ENCODE data around the gene GMEB2.

Gene GMEB2

GRCh38 chr20:63556873-63557478, 69.9 kb downstream of the GMEB2 start:
- no peak for DNase-seq

DNA sequence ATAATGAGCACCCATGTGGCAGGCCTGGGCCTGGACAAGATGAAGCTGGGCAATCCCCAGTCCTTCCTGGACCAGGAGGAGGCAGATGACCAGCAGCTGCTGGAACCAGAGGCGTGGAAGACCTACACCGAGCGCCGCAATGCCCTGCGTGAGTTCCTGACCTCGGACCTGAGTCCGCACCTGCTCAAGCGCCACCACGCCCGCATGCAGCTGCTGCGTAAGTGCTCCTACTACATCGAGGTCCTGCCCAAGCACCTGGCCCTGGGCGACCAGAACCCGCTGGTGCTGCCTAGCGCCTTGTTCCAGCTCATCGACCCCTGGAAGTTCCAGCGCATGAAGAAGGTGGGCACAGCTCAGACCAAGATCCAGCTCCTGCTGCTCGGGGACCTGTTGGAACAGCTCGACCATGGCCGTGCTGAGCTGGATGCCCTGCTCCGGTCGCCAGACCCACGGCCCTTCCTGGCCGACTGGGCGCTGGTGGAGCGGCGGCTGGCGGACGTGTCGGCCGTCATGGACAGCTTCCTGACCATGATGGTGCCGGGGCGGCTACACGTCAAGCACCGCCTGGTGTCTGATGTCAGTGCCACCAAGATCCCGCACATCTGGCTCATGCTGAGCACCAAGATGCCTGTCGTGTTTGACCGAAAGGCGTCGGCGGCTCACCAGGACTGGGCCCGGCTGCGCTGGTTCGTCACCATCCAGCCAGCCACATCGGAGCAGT, 71.1 kb downstream of the GMEB2 start:
- DNase-seq = no peak

DNA sequence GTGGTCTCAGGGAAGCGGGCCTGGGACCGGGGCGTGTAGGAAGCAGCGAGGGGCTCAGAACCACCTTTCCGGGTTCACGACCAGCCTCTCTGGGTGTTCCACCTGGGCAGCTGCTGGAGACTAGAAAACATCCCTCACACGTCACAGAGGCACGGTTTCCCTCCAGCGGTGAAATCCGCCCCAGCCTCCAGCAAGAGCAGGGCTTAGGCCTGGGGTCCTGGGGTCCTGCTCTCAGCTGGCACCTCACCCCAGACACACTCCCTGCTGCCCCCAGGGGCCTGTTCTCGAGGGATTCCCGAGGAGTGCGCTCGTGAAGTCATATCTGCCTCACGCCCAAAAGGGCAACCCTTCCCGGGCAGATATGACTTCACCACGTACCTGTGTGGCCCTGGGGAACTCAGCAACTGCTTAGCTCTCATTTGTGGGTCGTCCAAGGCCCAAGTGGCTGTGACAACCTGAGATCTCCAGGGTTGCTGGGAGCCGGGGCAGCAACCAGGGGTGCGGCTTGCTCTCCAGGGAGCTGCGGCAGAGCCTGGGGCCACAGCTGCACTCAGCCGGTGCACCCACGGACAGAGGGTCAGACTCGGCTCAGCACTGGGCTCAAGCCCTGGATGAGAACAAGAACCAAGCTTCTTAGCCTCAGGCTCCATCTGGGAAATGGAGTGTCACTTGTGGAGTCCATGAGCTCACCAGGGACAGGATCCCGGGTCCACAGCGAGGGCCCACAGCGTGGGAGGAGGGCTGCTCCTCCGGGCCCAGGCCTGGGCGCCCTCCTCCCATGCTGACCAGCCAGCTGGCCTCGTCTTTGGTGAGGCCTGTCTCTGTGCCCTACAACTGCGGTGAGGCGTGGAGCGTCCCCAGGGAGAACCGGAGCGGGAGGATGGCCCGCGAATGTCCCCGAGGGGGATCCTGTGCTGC, 72.3 kb downstream of the GMEB2 start:
- no peak for DNase-seq

- no peak for DNase-seq
Observed at GRCh38 chr20:63553933-63554290, 73.0 kb downstream of the GMEB2 start, which contains the start of gene FNDC11. Gene FNDC11 (plus strand): TSS chr20:63554159. CDS start chr20:63555664, 1,505 bp downstream.

GRCh38 chr20:63553251-63553932, 73.5 kb downstream of the GMEB2 start:
- DNase-seq = no peak

DNA sequence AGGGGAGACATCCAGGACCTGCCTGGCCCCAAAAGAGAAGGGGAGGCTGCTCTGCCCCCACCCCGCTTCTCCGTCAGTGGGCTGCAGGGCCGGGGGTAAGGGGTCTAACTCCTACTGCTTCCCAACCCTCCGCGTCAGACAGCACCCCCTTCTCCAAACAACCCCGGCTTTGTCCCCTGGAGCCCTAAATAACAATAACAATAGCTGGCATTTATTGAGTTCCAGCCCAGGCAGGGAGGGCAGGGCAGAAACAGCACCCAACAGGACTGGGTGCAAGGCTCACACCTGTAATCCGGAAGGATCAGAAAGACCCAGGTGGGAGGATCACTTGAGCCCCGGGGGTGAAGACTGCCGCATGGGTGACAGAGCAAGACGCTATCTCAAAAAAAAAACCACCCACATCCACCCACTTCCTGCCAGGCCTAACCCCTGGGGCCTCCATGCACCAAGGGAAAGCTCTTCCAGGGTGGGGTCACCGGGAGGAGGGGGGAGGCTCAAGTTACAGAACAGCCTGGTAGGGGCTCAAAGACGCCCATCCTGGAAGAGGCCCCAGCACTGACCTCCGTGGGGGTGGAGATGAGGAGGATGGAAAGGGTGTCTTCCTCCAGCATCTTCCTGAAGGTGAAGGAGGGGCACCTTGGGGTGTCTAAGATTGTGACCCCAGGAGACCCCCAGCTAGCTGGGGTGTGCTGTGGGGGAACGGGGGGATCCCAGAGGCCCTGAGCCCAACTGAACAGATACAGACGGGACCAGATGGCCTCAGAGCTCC, 74.2 kb downstream of the GMEB2 start:
- no peak for DNase-seq

DNA sequence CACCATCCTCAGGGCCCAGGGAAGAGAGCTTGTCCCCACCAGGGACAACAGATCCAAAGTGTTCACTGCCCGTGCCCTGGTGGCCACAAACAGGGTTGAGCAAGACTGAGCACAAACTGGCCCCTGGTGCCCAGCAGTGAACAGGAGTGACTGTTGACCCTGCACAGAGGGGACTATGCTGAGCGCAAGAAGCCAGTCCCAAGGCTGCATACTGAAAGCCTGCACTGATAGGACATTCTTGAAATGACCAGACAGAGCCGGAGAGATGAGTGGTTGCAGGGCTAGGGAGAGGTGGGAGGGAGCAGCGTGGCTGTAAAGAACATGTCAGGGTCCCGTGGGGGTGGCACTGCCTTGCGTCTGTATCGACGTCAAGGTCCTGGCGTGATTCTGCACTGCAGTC, 75.8 kb downstream of the GMEB2 start:
- DNase-seq = no peak

DNA sequence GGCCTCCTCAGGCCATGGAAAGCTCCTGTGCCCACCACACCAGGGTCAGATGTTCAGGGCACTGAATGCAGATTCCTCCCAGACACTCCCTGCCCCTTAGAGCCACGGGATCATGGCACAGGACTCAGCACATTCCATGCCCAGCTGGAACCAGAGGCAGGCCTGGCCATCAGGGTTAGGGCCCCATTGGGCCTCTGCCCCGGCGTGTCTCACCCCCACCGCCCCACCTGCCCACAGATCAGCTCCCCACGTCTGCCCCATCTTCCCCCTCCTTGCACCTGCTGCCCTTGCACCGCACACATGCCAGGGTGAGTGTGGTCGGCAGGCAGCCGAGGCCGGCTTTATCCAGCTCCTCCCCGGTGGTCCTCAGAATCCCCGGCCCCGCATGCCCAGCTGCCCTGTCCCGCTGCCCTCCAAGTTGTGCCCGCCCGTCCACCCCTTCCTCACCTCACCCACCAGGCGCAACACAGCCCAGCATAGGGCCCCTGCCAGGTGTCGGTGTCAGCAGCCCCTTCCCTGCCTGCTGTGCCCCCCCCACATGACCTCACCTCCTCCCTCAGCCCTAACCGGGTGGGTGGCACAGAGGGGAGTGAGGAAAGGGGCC, 77.1 kb downstream of the GMEB2 start:
- no peak for DNase-seq

- no peak for DNase-seq
Observed at GRCh38 chr20:63549019-63549418, 77.9 kb downstream of the GMEB2 start.

- DNase-seq = no peak
Observed at GRCh38 chr20:63548542-63548941, 78.4 kb downstream of the GMEB2 start.

DNA sequence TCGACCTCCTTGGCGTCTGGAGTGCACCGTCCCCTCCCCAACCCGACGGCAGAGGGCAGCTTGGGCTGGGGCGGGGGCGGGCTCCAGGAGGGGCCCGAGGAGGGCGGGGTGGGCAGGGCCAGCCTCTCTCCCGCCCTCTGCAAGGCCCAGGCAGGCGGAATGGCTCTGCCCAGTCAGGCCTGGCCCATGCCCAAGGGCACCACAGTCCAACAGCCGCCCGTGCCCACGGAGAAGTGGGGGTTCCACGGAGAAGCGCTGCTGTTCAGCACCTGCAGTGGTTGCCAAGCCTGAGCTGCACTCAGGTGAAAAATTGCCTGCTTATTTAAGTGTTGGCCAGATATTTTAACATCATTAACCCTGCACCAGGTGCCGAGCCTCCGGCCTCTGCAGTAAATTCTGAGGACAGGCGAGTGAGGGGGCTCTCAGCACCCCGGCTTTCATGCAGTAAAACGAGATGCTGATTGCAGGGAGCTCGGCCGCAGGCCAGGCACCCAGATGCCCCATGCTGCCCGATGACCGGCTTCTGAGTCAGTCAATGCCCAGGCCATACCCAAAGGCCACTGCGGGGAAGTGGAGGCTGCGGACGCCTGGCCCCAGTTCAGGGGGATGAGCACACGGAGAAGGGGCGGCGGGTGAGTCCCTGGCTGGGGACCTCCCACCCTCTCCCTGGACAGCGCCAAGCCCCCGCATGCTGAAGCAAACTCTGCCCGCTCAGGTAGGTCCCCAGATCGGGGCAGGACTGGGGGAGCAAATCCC, 79.0 kb downstream of the GMEB2 start, which contains the start of gene SRMS:
Gene SRMS (minus strand): TSS at position 25 of the 756 bp plus-strand sequence. CDS start 286 bp downstream, outside the sequence.
- DNase-seq = no peak

GRCh38 chr20:63546956-63547724, 79.8 kb downstream of the GMEB2 start:
- DNase-seq = no peak

- DNase-seq = no peak
Observed at GRCh38 chr20:63546256-63546955, 80.5 kb downstream of the GMEB2 start.

GRCh38 chr20:63545814-63546213, 81.1 kb downstream of the GMEB2 start:
- no peak for DNase-seq

GRCh38 chr20:63544958-63545516, 81.9 kb downstream of the GMEB2 start:
- no peak for DNase-seq

- DNase-seq = no peak
Observed at GRCh38 chr20:63544241-63544957, 82.5 kb downstream of the GMEB2 start.

- DNase-seq = no peak
Observed at GRCh38 chr20:63543733-63544132, 83.2 kb downstream of the GMEB2 start.

GRCh38 chr20:63543131-63543530, 83.8 kb downstream of the GMEB2 start:
- DNase-seq = no peak
